A549 (cell line): ENCODE measurements around the gene GAS7.

Experiments
- BHLHE40 ChIP-seq: IDR thresholded peaks from 2 replicates; pipeline ENCODE4 v1.6.1; 2012; ENCODE audit warnings: low read depth, low read length, inconsistent platforms
- CHD2 ChIP-seq: fragments of 150-350 bp; IDR thresholded peaks from 2 replicates; pipeline ENCODE4 v1.6.1; 2014; ENCODE audit warnings: low read length; ENCODE audit not compliant: partially characterized antibody
- CTCF ChIP-seq: fragments of >200 bp; sonication (Bioruptor Twin); formaldehyde crosslinking; IDR thresholded peaks from 3 replicates; pipeline ENCODE4 v1.5.1; 2016
- HOXB5 ChIP-seq: fragments of 250-450 bp; sonication (Bioruptor Pico); IDR thresholded peaks from 2 replicates; pipeline ENCODE4 v1.5.0; 2020; ENCODE audit warnings: mild to moderate bottlenecking, moderate library complexity
- JUNB ChIP-seq: fragments of >200 bp; sonication (Bioruptor Twin); formaldehyde crosslinking; IDR thresholded peaks from 2 replicates; pipeline ENCODE4 v1.6.1; 2016
- KDM1A ChIP-seq: fragments of 200-600 bp; sonication (generic); IDR thresholded peaks from 2 replicates; pipeline ENCODE4 v1.6.1; 2016; ENCODE audit warnings: low read depth, mild to moderate bottlenecking
- NFE2L2 ChIP-seq: fragments of 150-350 bp; conservative IDR thresholded peaks from 2 replicates; pipeline ENCODE4 v1.6.1; 2014; ENCODE audit warnings: low read length
- POLR2A ChIP-seq: IDR thresholded peaks from 2 replicates; pipeline ENCODE4 v1.6.1; 2012; ENCODE audit warnings: mild to moderate bottlenecking, low read length
- RAD21 ChIP-seq, 2 experiments: fragments of >200 bp in 1 of 2; sonication (Bioruptor Twin) in 1 of 2; formaldehyde crosslinking in 1 of 2; IDR thresholded peaks in 1 of 2; conservative IDR thresholded peaks in 1 of 2; 2 replicates in 1 of 2; 3 replicates in 1 of 2; pipeline ENCODE4 v1.6.1; 2012 to 2018; ENCODE audit warnings: inconsistent platforms in 1 of 2
- RFX5 ChIP-seq: fragments of 450-650 bp; IDR thresholded peaks from 2 replicates; pipeline ENCODE4 v1.7.1; 2014; ENCODE audit warnings: antibody characterized with exemption, mild to moderate bottlenecking, moderate library complexity
- USF2 ChIP-seq: fragments of 450-650 bp; IDR thresholded peaks from 2 replicates; pipeline ENCODE4 v1.6.1; 2014; ENCODE audit warnings: antibody characterized with exemption

DNA sequence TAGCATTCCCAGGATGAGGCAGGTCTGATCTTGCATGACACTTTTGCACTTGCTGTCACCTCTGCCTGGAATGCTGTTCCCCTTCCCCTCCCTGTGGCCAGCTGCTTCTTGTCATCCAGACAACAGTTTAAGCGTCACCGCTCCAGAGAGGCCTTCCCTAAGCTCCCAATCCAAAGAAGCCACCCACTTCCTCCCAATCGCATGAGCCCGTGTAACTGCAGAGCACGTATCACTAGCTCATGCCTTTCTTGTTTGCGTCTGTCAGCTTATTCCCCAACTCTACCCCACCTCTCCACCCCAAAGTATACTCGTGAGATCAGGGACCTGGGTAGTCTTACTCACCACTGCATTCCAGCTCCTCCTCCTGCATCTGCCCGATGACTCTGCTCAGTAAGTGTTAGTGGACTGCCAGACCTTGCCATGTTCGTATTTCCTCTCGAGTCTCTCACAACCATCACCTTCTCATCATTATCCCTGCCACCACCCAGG, 92.8 kb downstream of the GAS7 start:
- TF ChIP-seq RFX5: no peak
- no peak for TF ChIP-seq CTCF
- no peak for TF ChIP-seq CHD2
- no peak for TF ChIP-seq RAD21 (conservative IDR thresholded peaks at IDR 0.05 in 1 of 2, IDR thresholded peaks at IDR 0.05 in 1 of 2)
- no peak for TF ChIP-seq NFE2L2
- no peak for TF ChIP-seq HOXB5 (CRISPR knock-in tag)
- no peak for TF ChIP-seq KDM1A
- no peak for TF ChIP-seq JUNB
- no peak for TF ChIP-seq POLR2A
- no peak for TF ChIP-seq USF2
- TF ChIP-seq BHLHE40: no peak
